GM19372 (cell line): ENCODE measurements around the gene TRIM66.

ENCODE experiments used
- ATAC-seq: cut with Tn5 transposase; IDR thresholded peaks from one replicate; pipeline ENCODE4 v1.9.1; 2021; ENCODE audit warnings: mild to moderate bottlenecking, low read depth, moderate library complexity; ENCODE audit not compliant: unreplicated experiment

Gene TRIM66

GRCh38 chr11:8615291-8616032, 67.0 kb downstream of the TRIM66 start:
- ATAC-seq = no peak

- no peak for ATAC-seq
Measured at GRCh38 chr11:8614497-8614896, 68.0 kb downstream of the TRIM66 start.

DNA sequence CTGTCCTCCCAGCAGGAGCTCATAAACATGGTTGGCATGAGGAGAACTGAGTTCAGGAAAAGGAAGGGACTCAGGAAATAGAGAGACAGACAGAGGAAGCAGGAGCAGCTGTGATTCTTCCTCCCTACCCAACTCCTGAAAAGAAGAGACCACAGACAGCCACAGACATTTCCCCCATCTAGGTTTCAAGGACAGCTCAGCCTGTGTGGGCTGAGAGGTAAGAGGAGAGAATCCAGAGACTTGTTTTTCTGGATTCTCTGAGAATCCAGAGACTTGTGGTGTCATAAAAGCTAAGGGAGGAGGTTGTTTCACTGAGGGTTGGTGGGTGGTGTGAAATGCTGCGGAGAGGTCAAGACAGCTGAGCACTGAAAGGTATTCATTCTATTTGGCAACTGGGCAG, 69.4 kb downstream of the TRIM66 start:
- ATAC-seq = no peak

- no peak for ATAC-seq
Measured at GRCh38 chr11:8612522-8612921, 69.9 kb downstream of the TRIM66 start.

DNA sequence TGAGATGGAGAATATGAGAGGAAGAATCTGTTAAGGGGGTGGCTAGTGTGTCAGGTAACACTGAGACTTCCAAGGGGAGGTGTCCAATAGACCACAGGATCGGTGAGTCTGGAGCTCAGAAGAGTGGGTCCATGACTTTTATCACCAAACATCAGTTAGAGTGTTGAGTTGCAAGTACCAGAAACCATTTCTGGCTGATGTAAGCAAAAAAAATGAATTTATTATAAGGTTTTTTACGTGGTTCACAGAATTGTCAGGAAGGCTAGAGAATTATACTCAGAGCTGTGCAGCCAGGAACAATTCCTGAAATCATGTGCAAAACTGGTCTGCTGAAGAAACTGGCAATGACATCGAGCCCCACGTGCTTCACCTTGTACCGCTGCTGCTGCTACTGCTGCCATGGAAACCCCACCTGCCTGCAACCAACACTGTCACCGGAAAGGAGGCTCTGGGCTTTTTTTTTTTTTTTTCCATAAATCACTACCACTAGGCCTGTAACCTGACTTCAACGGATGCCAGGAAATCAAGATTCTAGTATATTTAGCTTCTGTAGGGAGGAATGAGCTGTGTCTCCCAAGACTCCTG, 71.8 kb downstream of the TRIM66 start:
- no peak for ATAC-seq

GRCh38 chr11:8608652-8609051, 73.8 kb downstream of the TRIM66 start:
- no peak for ATAC-seq

- ATAC-seq = no peak
Measured at GRCh38 chr11:8605971-8606563, 76.4 kb downstream of the TRIM66 start.

- peak; percentile 74 for ATAC-seq
Measured at GRCh38 chr11:8604078-8604723, 78.3 kb downstream of the TRIM66 start.

DNA sequence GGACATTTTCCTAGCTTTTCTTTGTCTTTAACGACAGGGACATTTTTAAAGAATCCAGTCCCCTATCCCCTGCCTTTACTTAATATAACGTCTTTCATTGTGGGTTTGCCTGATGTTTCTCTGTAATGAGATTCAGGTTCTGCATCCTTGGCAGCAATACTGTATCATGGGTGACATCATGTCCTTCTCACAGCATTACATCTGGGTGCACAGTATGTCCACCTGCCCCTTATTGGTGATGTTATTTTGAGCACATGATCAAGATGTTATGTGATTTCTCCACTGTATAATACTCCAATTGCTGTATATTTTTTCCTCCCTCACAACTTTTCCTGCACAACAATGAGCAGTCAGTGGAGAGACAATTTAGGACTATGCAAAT, 78.8 kb downstream of the TRIM66 start:
- no peak for ATAC-seq

GRCh38 chr11:8601376-8602133, 80.9 kb downstream of the TRIM66 start:
- no peak for ATAC-seq

- no peak for ATAC-seq
Measured at GRCh38 chr11:8598506-8598905, 84.0 kb downstream of the TRIM66 start.

- no peak for ATAC-seq
Measured at GRCh38 chr11:8597182-8597581, 85.3 kb downstream of the TRIM66 start.

GRCh38 chr11:8596504-8597046, 85.9 kb downstream of the TRIM66 start:
- no peak for ATAC-seq

DNA sequence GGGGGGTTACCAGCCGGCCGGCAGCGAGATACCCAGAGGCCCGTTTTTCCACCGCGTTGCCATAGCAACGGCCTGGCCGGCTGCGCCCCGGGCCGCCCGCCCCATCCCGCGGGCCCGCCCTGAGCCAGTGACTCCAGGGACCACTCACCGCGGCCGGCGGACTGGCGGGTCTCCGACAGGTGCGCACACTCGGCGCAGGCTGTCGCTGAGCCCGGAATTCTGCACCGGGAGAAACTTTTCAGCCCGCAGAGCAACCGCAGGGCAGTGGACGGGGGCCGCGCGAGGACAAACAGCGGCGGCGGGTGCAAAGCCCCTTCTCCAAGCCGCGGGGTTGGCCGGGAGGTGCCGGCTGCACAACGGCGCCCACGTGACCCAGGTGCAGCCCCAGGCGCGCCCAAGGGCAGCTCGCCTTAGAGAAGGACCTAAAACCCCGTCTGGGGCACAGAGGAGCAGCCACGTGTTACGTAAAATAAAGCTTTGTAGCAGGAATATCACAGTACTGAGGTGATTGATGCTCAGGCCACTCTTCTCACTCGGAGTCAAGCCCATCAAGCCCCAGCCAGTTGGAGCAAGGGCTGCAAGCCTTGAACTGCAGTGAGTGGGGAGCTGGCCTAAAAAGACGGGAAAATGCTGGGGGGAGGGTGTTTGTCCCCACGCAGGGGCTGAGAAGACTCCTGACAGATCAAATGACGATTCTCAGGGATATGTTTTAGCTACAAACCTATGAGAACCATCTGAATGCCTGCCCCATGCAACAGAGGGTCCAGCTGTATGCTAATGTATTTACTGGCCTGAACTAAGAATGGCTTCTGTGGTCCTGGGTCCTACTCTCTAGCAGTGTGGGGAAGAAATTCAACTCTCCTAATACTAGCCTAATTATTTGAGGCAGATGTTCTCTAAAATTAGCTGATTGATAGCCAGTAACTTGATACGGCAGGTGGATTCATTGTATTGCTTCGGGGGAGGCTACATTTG, 88.2 kb downstream of the TRIM66 start, which contains the start of gene STK33:
Gene STK33, minus strand, starts transcription at position 294 of the 975 bp plus-strand sequence. CDS start 119,323 bp downstream, outside the sequence.
- peak; percentile 96 for ATAC-seq

DNA sequence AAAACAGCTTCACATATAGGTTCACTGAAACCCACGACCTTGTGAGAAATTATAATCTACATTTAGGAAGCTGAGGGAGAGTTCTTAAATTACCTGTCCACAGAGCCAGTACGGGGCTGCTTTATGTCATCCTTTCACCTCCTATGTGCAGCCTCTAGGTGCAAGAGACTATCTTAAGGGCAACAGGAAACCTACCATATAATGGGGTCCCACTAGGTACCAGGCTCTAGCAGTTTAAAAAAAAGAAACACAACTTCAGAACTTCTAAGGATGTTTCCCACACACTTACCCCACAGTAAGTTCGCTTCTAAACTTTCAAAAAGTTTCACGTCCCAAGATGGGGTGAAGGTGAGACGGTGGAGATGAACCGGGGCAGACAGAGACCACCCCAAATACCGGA, 89.0 kb downstream of the TRIM66 start:
- peak; percentile 2 for ATAC-seq

DNA sequence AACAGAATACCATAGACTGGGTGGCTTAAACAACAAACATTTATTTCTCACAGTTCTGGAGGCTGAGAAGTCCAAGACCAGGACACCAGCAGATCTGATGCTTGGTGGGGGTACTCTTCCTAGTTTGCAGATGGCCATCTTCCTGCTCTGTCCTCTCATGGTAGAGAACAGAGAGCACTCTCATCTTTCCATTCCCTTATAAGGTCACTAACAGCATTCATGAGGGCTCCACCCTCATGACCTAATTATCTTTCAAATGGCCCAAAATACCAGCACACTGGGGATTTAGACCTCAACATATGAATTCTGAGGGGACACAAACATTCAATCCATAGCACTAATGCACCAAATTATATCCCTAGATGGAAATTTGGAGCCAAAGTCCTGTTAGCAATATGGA, 94.5 kb downstream of the TRIM66 start:
- ATAC-seq = no peak

GRCh38 chr11:8586805-8587204, 95.7 kb downstream of the TRIM66 start:
- ATAC-seq = no peak

- no peak for ATAC-seq
Measured at GRCh38 chr11:8586184-8586583, 96.3 kb downstream of the TRIM66 start.

GRCh38 chr11:8584511-8584910, 98.0 kb downstream of the TRIM66 start:
- ATAC-seq = no peak
